GM23248 (cell line): Measurements from ENCODE around the gene TSPAN12. TPM values are rescaled to one million over a fixed set of nuclear protein-coding genes. Genes with fewer than 3 reads are reported as not detected.

Source experiments
- DNase-seq: peaks from one replicate; pipeline ENCODE4 v3.0.0-alpha.2; 2015
- H2AFZ ChIP-seq: fragments of 200-600 bp; sonication (generic); 2 replicates; pipeline ENCODE4 v1.6.1; 2016; ENCODE audit warnings: antibody characterized with exemption
- H3F3A ChIP-seq: fragments of 200-600 bp; sonication (generic); 2 replicates; pipeline ENCODE4 v1.6.1; 2016; ENCODE audit warnings: mild to moderate bottlenecking, antibody characterized with exemption, mixed run types; ENCODE audit not compliant: insufficient read depth
- H3K27ac ChIP-seq: fragments of 200-600 bp; sonication (generic); 2 replicates; pipeline ENCODE4 v1.5.1; 2016; ENCODE audit warnings: mild to moderate bottlenecking
- H3K27me3 ChIP-seq: fragments of 200-600 bp; sonication (generic); replicated peaks from 2 replicates; pipeline ENCODE4 v1.6.1; 2016; ENCODE audit warnings: mild to moderate bottlenecking; ENCODE audit not compliant: insufficient read depth
- H3K36me3 ChIP-seq: fragments of 200-600 bp; sonication (generic); 2 replicates; pipeline ENCODE4 v1.6.1; 2016; ENCODE audit warnings: low read depth, mild to moderate bottlenecking
- H3K4me1 ChIP-seq: fragments of 200-600 bp; sonication (generic); 2 replicates; pipeline ENCODE4 v1.6.1; 2016; ENCODE audit warnings: mild to moderate bottlenecking; ENCODE audit not compliant: insufficient read depth
- H3K4me2 ChIP-seq: fragments of 200-600 bp; sonication (generic); one replicate; pipeline ENCODE4 v1.6.1; 2016; ENCODE audit warnings: mild to moderate bottlenecking; ENCODE audit not compliant: unreplicated experiment
- H3K4me3 ChIP-seq: fragments of 200-600 bp; sonication (generic); 2 replicates; pipeline ENCODE4 v1.5.1; 2016; ENCODE audit warnings: mild to moderate bottlenecking
- H3K79me2 ChIP-seq: fragments of 200-600 bp; sonication (generic); 2 replicates; pipeline ENCODE4 v1.6.1; 2016; ENCODE audit warnings: mild to moderate bottlenecking; ENCODE audit not compliant: insufficient read depth
- H3K9ac ChIP-seq: fragments of 200-600 bp; sonication (generic); 2 replicates; pipeline ENCODE4 v1.6.1; 2016; ENCODE audit warnings: mild to moderate bottlenecking
- H3K9me2 ChIP-seq: fragments of 200-600 bp; sonication (generic); 2 replicates; pipeline ENCODE4 v1.6.1; 2016; ENCODE audit warnings: mixed run types, mild to moderate bottlenecking, moderate library complexity; ENCODE audit not compliant: insufficient read depth
- H3K9me3 ChIP-seq: fragments of 200-600 bp; sonication (generic); one replicate; pipeline ENCODE4 v1.6.1; 2017; ENCODE audit warnings: low read depth
- H4K20me1 ChIP-seq: fragments of 200-600 bp; sonication (generic); 2 replicates; pipeline ENCODE4 v1.6.0; 2016; ENCODE audit not compliant: insufficient read depth
- EZH2 ChIP-seq: fragments of 200-600 bp; sonication (generic); IDR thresholded peaks from 2 replicates; pipeline ENCODE4 v1.6.1; 2018; ENCODE audit warnings: antibody characterized with exemption, mild to moderate bottlenecking; ENCODE audit not compliant: insufficient read depth, poor library complexity, severe bottlenecking
- EZH2phosphoT487 ChIP-seq: fragments of 200-600 bp; sonication (generic); IDR thresholded peaks from 2 replicates; pipeline ENCODE4 v1.6.1; 2018; ENCODE audit warnings: antibody characterized with exemption, moderate library complexity, mild to moderate bottlenecking, low read depth; ENCODE audit not compliant: insufficient read depth
- WGBS, 2 experiments: methylation state at CpG; one replicate each; pipeline ENCODE4 v1.1.6; 2015 to 2017; ENCODE audit warnings: low lambda C conversion rate in 2 of 2, low coverage in 1 of 2; ENCODE audit errors: missing lambda C conversion rate in 2 of 2; 5-methylcytosine and 5-hydroxymethylcytosine counted together
- in situ Hi-C: fragments of 300-500 bp; cut with MboI; formaldehyde crosslinking; loops from 2 replicates; pipeline ENCODE4 v1.15.0; 2020
- polyA plus RNA-seq: library from polyadenylated mRNA; unstranded; fragments of >200 nt; fragmentation: Nextera tagmentation; extraction: Ambion mirVana; gene quantifications from 2 replicates; pipeline ENCODE4 v1.2.1, GENCODE V29; 2016
- total RNA-seq: library from RNA; depleted of rRNA; stranded (reverse); fragments of >200 nt; shearing (Covaris generic); gene quantifications from 2 replicates; pipeline ENCODE4 v1.2.3, GENCODE V29; 2014; rRNA removed

TSPAN12 gene
- total and polyA plus RNA-seq, 2 experiments from 2014 or later, result under 0.01 to 0.70 TPM

GRCh38 chr7:120741371-120742042, 116.4 kb downstream of the TSPAN12 start:
- Histone ChIP-seq H2AFZ (no peak overlapping the region), H3K27me3 (no peaks in the 10 kb centered on the region), H3K4me2 (no peak overlapping the region), H3K4me3 (no peak overlapping the region), H3K79me2 (no peaks in the 10 kb centered on the region), H3K4me1 (no peaks in the 10 kb centered on the region), H3K36me3 (no peaks in the 10 kb centered on the region), H3K9me3 (no peaks in the 10 kb centered on the region), H4K20me1 (no peaks in the 10 kb centered on the region), H3F3A (no peaks in the 10 kb centered on the region), H3K27ac (no peak overlapping the region), H3K9ac (no peak overlapping the region), H3K9me2 (no peaks in the 10 kb centered on the region)
- TF ChIP-seq EZH2 (no peak), EZH2phosphoT487 (no peak)
- no peak for DNase-seq
- 54 to 63% methylated on average over 7 of the region's 7 CpGs for WGBS, 2 experiments
- in situ Hi-C loops, result loop anchor here (25.0 kb wide), 1 partner anchor 804 kb away; no protein-coding TSS in a partner anchor

- Histone ChIP-seq H3K4me2 (no peak overlapping the region), H3K9me2 (no peaks in the 10 kb centered on the region), H3F3A (no peaks in the 10 kb centered on the region), H3K27me3 (no peaks in the 10 kb centered on the region), H3K79me2 (no peaks in the 10 kb centered on the region), H3K27ac (no peak overlapping the region), H3K36me3 (no peaks in the 10 kb centered on the region), H3K9me3 (no peaks in the 10 kb centered on the region), H2AFZ (no peak overlapping the region; the same call in 1 of the 2 replicates), H4K20me1 (no peaks in the 10 kb centered on the region), H3K4me1 (no peaks in the 10 kb centered on the region), H3K4me3 (no peak overlapping the region), H3K9ac (no peak overlapping the region)
- in situ Hi-C loops, result loop anchor here (25.0 kb wide), 1 partner anchor 803 kb away; no protein-coding TSS in a partner anchor
- DNase-seq, result no peak
- no peak for TF ChIP-seq EZH2
- no peak for TF ChIP-seq EZH2phosphoT487
- 44 to 59% methylated on average over 3 of the region's 3 CpGs for WGBS, 2 experiments
These were observed 117.6 kb downstream of the TSPAN12 start for GRCh38 chr7:120740348-120740747.

GRCh38 chr7:120738816-120739215, 119.1 kb downstream of the TSPAN12 start:
- no peaks in the 10 kb centered on the region for H3K27me3 ChIP-seq
- no peaks in the 10 kb centered on the region for H3K9me2 ChIP-seq
- H3K27ac ChIP-seq, result no peak overlapping the region
- H3K79me2 ChIP-seq, result no peaks in the 10 kb centered on the region
- WGBS, 2 experiments, result 54 to 60% methylated on average over 3 of the region's 3 CpGs
- no peak overlapping the region for H3K4me3 ChIP-seq
- H4K20me1 ChIP-seq, result no peaks in the 10 kb centered on the region
- H3K9me3 ChIP-seq, result no peaks in the 10 kb centered on the region
- no peaks in the 10 kb centered on the region for H3K36me3 ChIP-seq
- no peaks in the 10 kb centered on the region for H3F3A ChIP-seq
- H3K4me1 ChIP-seq, result no peaks in the 10 kb centered on the region
- H2AFZ ChIP-seq, result no peak overlapping the region
- TF ChIP-seq EZH2 (no peak), EZH2phosphoT487 (no peak)
- no peak for DNase-seq
- in situ Hi-C loops, result loop anchor here (25.0 kb wide), 1 partner anchor 802 kb away; no protein-coding TSS in a partner anchor
- no peak overlapping the region for H3K4me2 ChIP-seq
- H3K9ac ChIP-seq, result no peak overlapping the region

Other genes starting within 250 kb of the TSPAN12 start
- 10.1 and 13.3 TPM in 2 replicates for gene ING3, start 92.6 kb upstream of the TSPAN12 start, total RNA-seq
- gene ING3, start 92.6 kb upstream of the TSPAN12 start, polyA plus RNA-seq, result 21.6 and 27.0 TPM in 2 replicates
- 20.2 and 23.0 TPM in 2 replicates for gene CPED1, start 130.6 kb upstream of the TSPAN12 start, total RNA-seq
- 12.4 and 13.5 TPM in 2 replicates for gene CPED1, start 130.6 kb upstream of the TSPAN12 start, polyA plus RNA-seq